Fibroblast of the conjunctiva (primary cell): Measurements from ENCODE around the gene ATP5F1B.
"Not testable (repeated sequence)": the region's sequence is repeated elsewhere in the genome, so short reads cannot be mapped to it uniquely, and the experiment has no call there.

Experiments
- DNase-seq: peaks from one replicate; pipeline ENCODE4 v3.0.0-alpha.2; 2010; ENCODE audit warnings: low read depth

Gene ATP5F1B

GRCh38 chr12:56648023-56648422 lies 2.2 kb upstream of the ATP5F1B start:
- DNase-seq = not testable (repeated sequence)

- no peak for DNase-seq
Measured at GRCh38 chr12:56645201-56645716, 525 bp downstream of the ATP5F1B start.

GRCh38 chr12:56644654-56645053 lies 1.1 kb downstream of the ATP5F1B start:
- no peak for DNase-seq

DNA sequence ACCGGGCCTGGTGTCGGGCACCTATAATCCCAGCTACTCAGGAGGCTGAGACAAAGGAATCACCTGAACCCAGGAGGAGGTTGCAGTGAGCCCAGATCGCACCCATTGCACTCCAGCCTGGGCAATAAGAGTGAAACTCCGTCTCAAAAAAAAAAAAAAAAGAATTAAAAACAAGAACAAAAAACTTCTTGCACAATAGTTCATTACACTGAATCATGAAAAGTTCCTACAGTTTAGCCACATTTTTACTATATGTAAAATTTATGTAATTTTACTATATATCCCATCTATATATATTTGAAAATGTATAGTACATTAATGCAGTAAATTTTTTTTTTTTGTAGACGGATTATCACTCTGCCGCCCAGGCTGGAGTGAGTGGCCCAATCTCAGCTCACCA lies 4.6 kb downstream of the ATP5F1B start:
- DNase-seq = no peak

DNA sequence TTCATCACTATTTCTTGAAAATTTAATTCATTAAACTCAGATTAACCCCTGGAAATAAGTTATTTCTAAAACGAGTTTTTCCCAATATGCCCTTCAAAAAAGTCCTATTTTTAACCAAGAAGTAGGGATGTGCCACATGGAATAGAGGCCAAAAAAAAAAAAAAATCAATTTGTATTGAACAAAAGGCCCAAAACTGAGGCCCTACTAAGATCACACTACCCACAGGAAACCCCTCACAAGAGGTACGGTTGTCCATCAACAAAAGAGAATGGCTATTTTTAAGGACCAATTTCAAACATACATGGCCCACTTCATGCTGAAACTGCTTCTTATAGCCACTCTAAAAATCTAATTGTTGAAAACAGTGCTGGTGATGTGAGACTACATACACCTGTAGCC lies 8.2 kb downstream of the ATP5F1B start:
- no peak for DNase-seq

GRCh38 chr12:56636675-56637540 lies 8.9 kb downstream of the ATP5F1B start:
- peak; percentile 100 for DNase-seq

DNA sequence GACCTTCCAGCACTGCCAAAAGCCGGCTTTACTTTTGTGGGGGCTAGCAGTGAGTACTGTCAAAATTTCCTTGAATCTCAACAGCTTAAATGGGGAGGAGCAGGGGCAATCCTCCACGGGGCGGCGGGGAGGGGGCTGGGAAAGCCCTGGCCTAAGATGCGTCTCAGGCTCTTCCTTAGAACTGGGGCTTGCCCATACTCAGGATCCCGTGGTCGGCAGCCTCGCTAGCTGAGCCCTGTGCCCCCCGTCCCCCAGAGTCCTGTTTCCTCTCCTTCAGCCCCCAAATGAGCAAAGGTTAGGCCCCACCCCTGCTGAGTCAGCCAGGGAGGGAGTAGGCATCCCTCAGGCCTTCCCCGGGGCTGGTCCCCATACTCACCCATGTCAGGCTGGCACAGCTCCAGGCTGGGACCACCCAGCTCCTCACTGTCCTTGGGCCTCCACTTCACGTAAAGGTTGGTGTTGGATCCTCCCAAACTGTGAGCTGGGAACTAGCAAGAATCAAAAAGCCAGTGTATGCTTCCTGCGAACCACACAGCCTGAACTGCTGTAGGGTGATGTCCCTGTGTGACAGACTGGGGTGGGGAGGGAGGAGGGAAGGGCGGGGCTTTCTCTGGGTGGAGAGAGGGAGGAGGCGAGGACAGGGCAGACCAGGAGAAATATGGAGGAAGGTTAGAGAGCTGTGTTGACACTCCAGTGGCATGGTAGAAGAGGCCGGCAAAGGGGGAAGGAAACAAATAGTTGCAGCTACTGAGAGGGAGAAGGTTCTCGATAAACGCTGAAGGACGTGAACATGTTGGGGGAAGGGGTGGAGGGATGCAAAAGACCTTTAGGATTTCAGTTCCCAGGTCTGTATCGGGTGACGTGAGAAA lies 9.7 kb downstream of the ATP5F1B start:
- peak; percentile 74 for DNase-seq

DNA sequence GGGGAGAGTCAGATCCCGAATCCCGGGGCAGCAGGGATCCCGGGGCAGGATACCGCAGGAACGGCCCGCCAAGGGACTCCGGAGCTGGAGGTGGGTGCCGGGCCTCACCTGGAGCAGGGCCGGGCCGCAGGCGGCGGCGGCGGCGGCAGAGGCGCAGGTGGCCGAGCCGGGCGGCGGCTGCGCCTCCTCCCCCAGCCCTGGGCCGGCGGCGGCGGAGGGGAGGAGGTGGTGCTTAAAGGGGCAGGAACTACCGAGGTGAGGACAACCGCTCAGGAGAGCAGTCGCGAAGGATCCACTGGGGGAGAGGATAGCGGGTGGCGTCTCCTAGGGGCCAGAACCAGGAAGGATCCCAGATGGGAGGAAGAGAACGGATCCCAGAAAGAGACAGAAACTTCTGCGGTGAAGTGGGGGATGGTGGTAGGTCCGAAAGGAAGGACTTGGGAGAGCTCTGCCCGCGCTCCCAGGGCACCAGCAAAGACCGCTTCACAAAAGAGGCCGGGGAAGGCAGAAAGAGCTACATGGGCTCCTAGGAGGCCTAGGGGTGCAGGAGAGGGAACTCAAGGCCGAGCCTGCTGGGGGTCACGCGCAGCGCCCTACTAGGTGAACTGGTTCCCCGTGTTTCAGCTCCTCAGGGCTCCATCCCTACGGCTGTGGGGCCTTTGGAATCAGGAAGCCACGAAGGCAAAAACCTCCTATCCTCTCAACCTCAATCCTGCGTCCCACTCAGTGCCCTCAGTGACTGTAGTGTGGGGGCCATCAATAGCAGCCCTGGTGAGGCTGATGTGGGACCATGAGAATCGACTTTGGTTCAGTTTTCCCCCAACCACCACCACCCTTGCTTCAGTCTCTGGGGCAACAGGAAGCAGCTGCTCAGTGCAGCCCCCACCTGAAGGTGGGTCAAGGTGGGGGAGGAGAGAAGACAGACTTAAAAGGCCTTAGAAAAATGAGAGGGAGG lies 10.7 kb downstream of the ATP5F1B start:
- peak; percentile 69 for DNase-seq

DNA sequence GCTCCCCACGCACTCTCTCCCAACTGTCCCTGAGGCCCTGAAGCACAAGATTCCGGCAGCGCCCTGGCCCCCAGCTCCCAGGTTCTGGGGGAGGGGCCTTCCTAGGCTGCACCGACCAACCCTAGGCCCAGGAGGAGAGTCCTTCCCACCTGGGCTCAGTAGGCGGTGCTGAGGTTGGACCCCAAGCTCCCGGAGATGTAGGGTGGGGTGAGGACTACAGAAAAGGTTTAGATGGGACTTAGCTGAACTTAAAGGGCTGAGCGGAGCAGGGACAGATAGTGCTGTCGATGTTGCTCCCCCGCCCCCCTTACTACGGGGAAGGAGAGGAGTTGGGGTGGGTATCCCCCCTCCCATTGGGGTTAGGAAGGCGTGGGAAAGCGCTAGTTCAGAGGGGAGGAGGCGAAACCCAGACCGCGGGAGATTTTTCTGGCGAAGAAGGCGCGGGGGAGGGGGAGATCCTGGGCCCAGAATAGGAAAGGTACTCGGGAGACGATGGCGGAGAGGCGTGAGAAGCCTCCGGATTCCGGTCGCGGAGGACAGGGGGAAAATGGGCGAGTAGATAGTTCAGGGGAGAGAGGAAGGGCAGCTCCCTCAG lies 11.4 kb downstream of the ATP5F1B start:
- no peak for DNase-seq

DNA sequence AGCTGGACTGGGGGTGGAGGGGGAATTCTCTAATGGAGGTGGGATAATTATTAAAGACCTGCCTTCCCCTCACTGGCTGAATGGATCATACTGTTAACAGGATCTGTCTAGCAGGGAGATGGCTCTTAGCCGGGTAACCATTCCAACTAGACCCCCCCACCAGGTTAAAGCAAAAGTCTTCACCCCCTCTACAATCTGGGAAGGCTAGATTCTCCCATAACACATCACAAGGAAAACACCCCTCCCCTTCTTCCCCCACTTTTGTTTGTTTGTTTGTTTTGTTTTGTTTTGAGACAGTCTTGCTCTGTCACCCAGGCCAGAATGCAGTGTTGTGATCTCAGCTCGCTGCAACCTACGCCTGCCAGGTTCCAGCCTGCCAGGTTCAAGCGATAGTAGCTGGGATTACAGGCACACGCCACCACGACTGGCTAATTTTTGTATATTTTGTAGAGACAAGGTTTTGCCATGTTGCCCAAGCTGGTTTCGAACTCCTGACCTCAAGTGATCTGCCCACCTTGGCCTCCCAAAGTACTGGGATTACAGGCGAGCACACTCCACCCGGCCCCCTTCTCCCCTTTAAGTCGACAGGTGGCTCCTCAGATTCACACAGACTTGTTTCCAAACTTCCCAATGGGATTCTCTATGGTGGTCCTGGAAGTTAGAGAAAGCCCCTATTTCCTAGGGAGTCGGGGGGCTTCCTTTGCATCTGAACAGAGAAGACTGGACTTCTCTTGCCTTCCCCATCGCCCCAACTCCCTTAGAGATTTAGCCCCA lies 12.1 kb downstream of the ATP5F1B start:
- DNase-seq = no peak

DNA sequence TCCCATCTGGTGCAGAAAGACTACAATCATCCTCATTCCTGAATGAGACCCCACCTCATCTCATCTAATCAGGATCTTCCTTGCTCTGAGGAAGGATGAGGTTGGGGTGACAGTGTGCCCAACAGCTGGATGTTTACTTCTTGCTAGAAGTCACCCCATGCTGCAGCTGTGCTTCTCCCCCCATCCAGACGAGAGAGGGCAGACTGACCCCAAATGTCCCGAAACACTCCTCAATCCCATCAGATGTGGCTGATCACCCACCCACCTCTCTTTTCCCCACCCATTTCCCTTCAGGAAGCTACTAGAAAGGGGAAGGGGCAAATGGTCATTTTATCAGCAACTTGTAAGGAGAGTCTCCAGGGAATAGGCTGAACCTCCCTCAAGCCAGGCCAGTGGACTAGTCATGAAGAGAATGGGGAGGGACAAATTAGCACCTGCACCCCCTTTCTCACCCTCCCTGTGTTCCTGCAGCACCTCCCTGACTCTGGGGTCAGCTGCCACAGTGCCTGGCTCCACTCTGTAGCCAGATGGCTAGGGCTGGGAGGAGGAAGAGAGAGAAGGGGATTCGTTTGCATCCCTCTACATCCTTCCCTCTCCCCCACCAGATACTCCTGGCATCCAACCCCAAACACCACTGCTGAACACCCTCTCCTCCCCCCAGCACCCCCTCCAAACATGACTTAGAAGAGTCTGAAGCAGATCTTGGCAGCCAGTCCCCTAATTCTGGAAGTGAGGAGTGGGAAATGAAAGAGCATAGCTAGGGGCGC lies 12.9 kb downstream of the ATP5F1B start:
- DNase-seq = no peak

GRCh38 chr12:56631790-56632700 lies 13.7 kb downstream of the ATP5F1B start:
- DNase-seq = no peak

DNA sequence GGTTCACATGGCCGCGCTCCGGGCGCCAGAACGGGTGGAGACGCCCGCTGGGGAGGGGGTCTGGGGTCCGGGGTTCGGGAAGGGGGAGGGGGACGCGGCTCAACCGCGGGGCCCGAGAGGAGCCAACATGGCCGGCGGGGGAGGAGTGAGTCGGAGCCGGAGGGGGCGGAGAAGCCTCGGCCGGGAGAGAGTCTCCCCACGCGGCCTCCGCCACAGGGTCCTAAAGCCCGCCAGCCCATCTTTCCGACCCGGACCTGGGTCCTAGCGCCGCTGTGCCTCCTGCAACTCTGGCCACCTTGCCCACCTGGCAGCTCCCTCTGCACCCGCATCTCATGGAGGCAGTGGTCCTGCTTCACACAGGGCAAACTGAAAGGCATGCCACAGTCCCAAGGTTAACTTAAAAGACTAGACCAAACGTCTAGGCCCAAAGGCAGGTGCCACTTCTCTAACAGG lies 15.6 kb downstream of the ATP5F1B start, which contains the start of gene BAZ2A:
TSS of gene BAZ2A (minus strand) at position 147 of the 453 bp plus-strand sequence. CDS start 12,796 bp downstream, outside the sequence.
- DNase-seq = no peak

- DNase-seq = no peak
Measured at GRCh38 chr12:56629459-56630179, 16.2 kb downstream of the ATP5F1B start.

DNA sequence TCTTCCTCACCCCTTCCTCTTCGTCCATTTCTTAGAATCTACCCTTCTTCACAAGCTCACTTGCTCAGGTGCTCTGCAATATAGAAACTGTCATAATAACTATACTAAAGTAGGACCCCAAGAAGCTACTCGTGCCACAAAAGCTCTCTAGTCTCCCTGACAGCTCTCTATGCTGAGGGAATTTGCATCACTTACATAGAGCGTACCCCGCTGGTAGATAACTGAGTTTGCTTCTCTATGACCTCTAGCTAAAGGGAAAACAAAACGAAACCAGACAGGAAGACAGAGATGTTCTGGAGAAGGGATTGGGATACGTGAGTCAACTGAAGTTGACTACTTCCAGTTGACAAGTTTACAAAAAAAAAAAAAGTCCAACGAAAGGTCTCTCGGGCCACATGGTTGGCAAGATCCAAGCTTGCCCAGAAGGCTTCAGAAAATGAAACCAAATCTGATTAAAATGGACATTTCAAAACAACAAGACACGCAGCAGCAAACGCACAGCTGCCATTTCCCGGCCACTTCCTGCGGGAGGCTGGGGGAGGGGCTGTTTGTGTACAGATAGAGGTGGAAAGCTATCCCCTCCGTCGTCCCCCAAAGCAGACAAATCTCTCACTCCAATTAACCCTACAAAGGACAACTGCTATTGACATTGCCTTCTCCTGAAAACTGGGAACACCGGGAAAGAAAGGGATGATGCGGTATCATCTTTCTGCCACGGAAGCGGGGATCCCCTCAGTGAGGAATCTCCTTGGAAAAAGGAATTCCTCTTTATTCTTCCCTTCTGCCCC lies 16.9 kb downstream of the ATP5F1B start:
- no peak for DNase-seq

- DNase-seq = no peak
Measured at GRCh38 chr12:56626701-56627100, 19.1 kb downstream of the ATP5F1B start.

DNA sequence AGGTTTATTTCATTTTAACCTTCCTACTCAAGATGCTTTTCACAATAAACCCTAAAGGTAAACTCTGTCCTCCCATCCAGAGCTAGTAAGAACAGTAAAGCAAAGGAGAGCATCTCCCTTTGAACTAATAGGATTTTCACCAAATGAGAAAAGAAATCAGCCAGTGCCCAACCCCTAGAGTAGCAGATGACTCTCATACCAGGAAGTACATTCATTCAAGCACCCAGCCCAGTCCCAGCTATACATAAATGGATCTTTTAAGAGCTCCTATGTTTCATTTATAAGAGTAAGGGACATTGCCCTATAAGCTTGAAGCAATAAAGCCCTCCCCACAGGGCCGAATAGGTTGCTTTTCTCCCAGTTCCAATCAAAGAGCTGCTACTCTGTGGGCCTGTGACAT lies 23.2 kb downstream of the ATP5F1B start:
- no peak for DNase-seq
